Kidney (tissue), 14 donors: Measurements from ENCODE around the gene TMEM198. TPM values are rescaled to one million over a fixed set of nuclear protein-coding genes. Genes with fewer than 3 reads are reported as not detected.

Experiments used
- DNase-seq, 5 donors: peaks; one replicate each; pipeline ENCODE4 v3.0.0-alpha.2; 2013 to 2020
- FAIRE-seq: peaks from 2 replicates; lab custom pipeline; 2012; peaks lifted over from hg19 to GRCh38; lab: Jason Lieb, UNC
- H3K27ac ChIP-seq, 2 donors: one replicate each; pipeline ENCODE4 v1.7.0; 2013; ENCODE audit warnings: low read depth in 2 of 2, low read length in 2 of 2, inconsistent platforms in 1 of 2
- H3K27me3 ChIP-seq: one replicate; pipeline ENCODE4 v1.7.1; 2013; ENCODE audit warnings: low read length, inconsistent platforms; ENCODE audit not compliant: control insufficient read depth, insufficient read depth
- H3K36me3 ChIP-seq, 3 donors: one replicate each; pipeline versions ENCODE4 v1.7.0 to v1.7.1; 2013; ENCODE audit warnings: low read length in 3 of 3, control low read depth in 1 of 3, inconsistent platforms in 1 of 3; ENCODE audit not compliant: insufficient read depth in 3 of 3, control insufficient read depth in 2 of 3
- H3K4me1 ChIP-seq, 3 donors: one replicate each; pipeline versions ENCODE4 v1.7.0 to v1.7.1; 2013; ENCODE audit warnings: low read length in 3 of 3, inconsistent platforms in 1 of 3, low read depth in 1 of 3; ENCODE audit not compliant: control insufficient read depth in 2 of 3, insufficient read depth in 2 of 3
- H3K4me3 ChIP-seq, 3 donors: one replicate each; pipeline versions ENCODE4 v1.7.0 to v1.8.1; 2013; ENCODE audit warnings: low read length in 3 of 3, control low read depth in 1 of 3, inconsistent platforms in 1 of 3
- H3K9ac ChIP-seq, 3 donors: one replicate each; pipeline versions ENCODE4 v1.7.0 to v1.7.1; 2013; ENCODE audit warnings: low read length in 3 of 3, control low read depth in 1 of 3, inconsistent platforms in 1 of 3
- H3K9me3 ChIP-seq, 3 donors: one replicate each; pipeline versions ENCODE4 v1.7.0 to v1.7.1; 2013; ENCODE audit warnings: low read length in 3 of 3, control low read depth in 1 of 3, inconsistent platforms in 1 of 3; ENCODE audit not compliant: control insufficient read depth in 2 of 3, insufficient read depth in 1 of 3
- CTCF ChIP-seq: IDR thresholded peaks from 3 replicates; pipeline ENCODE4 v1.5.1; 2012; ENCODE audit warnings: mild to moderate bottlenecking, moderate library complexity, borderline replicate concordance; ENCODE audit not compliant: insufficient read depth; ENCODE audit errors: extremely low read depth
- intact Hi-C: fragments of 100-400 bp; cut with DNase I; formaldehyde crosslinking; loops from one replicate; pipeline ENCODE4 v1.11.1; 2022
- polyA plus RNA-seq: library from polyadenylated mRNA; stranded (reverse); fragments of 350-450 nt; fragmentation: Illumina TruSeq; extraction: RNeasy Lipid Tissue Mini Kit (QIAGEN cat#74804); gene quantifications from one replicate; pipeline ENCODE4 v1.2.3, GENCODE V29; 2014; ENCODE audit warnings: low read depth, low replicate concordance; ENCODE audit not compliant: insufficient read depth
- total RNA-seq: library from RNA; stranded (reverse); fragmentation: NEBNext Ultra II Directional; extraction: Animal tissue kit (Norgen Biotek cat#: 25700); gene quantifications from one replicate; pipeline ENCODE4 v1.2.1, GENCODE V29; 2021
- donor health status: control.
- donor health status: control.
- donor health status: control.
- donor health status: control.
- donor health status: control.
- donor health status: DM: yes; HTN: yes; CAD: no.
- donor health status: Normal renal cell carcinoma (clear cell type).

TMEM198 gene
- total and polyA plus RNA-seq, 2 donors from 2014 or later, result 4.2 to 4.5 TPM

- Histone ChIP-seq H3K27me3 (peaks cover 12% of the 10 kb centered on the region), H3K9me3 (no peaks in the 10 kb centered on the region), H3K36me3 (peaks cover 0 to 7% (median 6%) of the 10 kb centered on the region in 3 donors), H3K4me1 (peaks cover 0 to 17% (median 4%) of the 10 kb centered on the region in 3 donors), H3K27ac (no peak overlapping the region), H3K4me3 (no peak overlapping the region), H3K9ac (no peak overlapping the region)
- no peak for TF ChIP-seq CTCF
- intact Hi-C loops, result no loop called here
- FAIRE-seq (no peak), DNase-seq (no peak)
These were observed 43.7 kb upstream of the TMEM198 start for GRCh38 chr2:219500135-219500534.

GRCh38 chr2:219501849-219502248, 42.0 kb upstream of the TMEM198 start:
- intact Hi-C loops, result no loop called here
- H3K4me3 ChIP-seq, result no peak overlapping the region
- DNase-seq, result no peak
- TF ChIP-seq CTCF, result no peak
- no peaks in the 10 kb centered on the region for H3K9me3 ChIP-seq
- FAIRE-seq, result no peak
- H3K4me1 ChIP-seq, result peaks cover 0 to 13% (median 4%) of the 10 kb centered on the region in 3 donors
- no peak overlapping the region for H3K9ac ChIP-seq
- H3K27ac ChIP-seq, result no peak overlapping the region
- H3K27me3 ChIP-seq, result peaks cover 6% of the 10 kb centered on the region
- H3K36me3 ChIP-seq, result peaks cover 0 to 7% (median 6%) of the 10 kb centered on the region in 3 donors

- no peak for FAIRE-seq
- intact Hi-C loops, result no loop called here
- H3K9me3 ChIP-seq, result no peaks in the 10 kb centered on the region
- no peak overlapping the region for H3K9ac ChIP-seq
- H3K27me3 ChIP-seq, result no peaks in the 10 kb centered on the region
- peaks cover 0 to 6% (median 5%) of the 10 kb centered on the region in 3 donors for H3K4me1 ChIP-seq
- H3K27ac ChIP-seq, result no peak overlapping the region
- peaks cover 0 to 7% (median 6%) of the 10 kb centered on the region in 3 donors for H3K36me3 ChIP-seq
- no peak overlapping the region for H3K4me3 ChIP-seq
- no peak for TF ChIP-seq CTCF
- DNase-seq, result no peak
These were observed 41.2 kb upstream of the TMEM198 start for GRCh38 chr2:219502618-219503017.

GRCh38 chr2:219505585-219505984, 38.2 kb upstream of the TMEM198 start:
- no peak for FAIRE-seq
- H3K36me3 ChIP-seq, result peaks cover 0 to 7% (median 6%) of the 10 kb centered on the region in 3 donors
- H3K9ac ChIP-seq, result no peak overlapping the region

More at GRCh38 chr2:219505585-219505984, 38.2 kb upstream of the TMEM198 start:
- H3K27ac ChIP-seq, result no peak overlapping the region
- H3K9me3 ChIP-seq, result no peaks in the 10 kb centered on the region
- H3K4me1 ChIP-seq, result peaks cover 0 to 4% (median 3%) of the 10 kb centered on the region in 3 donors
- no peaks in the 10 kb centered on the region for H3K27me3 ChIP-seq
- DNase-seq, result no peak
- no peak for TF ChIP-seq CTCF
- no peak overlapping the region for H3K4me3 ChIP-seq
- intact Hi-C loops, result no loop called here
